GM19324 (cell line): ENCODE results near the gene PTPRM.

Source experiments
- ATAC-seq: cut with Tn5 transposase; IDR thresholded peaks from one replicate; pipeline ENCODE4 v1.9.1; 2021; ENCODE audit warnings: mild to moderate bottlenecking, moderate library complexity; ENCODE audit not compliant: unreplicated experiment, low FRiP score

Gene PTPRM

DNA sequence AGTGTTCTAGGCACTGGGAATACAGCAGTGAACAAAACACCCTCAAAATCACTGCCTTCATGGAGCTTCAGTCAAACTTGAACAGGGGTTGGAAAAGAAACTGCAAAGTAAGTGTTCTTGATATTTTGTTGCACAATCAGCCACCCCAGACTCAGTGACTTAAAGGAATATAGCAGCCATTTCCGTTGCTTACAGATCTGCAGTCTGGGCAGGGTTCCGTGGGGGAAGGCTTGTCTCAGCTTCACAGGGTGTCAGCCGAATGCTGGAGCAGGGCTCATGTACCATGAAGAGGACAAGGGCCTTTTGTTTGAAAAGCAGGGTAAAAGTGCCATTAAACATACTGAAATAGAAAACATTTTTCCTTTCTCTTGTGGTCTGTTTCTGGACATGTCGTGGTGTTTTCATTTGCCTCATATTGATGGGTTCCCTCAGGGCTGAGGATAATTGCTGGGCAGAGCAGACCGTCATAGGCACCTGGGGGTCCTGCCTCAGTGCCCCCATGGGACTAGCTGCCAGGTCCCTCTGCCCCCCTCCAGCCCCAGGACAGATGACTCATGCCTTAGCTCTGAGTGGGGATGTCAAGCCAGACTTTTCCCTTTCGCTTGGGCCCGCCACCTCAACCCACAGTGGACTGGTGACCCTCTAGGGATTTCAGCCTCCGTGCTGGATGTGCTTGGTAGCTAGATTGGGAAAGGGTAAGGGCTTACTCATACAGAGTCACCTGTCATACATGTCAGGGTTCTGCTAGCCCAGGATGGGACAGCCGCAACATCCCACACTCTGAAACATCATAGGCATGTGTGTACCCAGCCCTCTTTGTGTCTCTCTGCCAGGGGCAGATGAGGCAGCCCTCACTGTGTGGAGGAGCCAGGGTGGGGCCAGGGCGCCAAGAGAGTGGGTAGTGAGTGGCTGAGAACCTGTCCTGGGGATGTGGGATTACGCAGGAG lies 96.5 kb downstream of the PTPRM start:
- no peak for ATAC-seq

GRCh38 chr18:7666195-7666776 lies 99.2 kb downstream of the PTPRM start:
- ATAC-seq = no peak

DNA sequence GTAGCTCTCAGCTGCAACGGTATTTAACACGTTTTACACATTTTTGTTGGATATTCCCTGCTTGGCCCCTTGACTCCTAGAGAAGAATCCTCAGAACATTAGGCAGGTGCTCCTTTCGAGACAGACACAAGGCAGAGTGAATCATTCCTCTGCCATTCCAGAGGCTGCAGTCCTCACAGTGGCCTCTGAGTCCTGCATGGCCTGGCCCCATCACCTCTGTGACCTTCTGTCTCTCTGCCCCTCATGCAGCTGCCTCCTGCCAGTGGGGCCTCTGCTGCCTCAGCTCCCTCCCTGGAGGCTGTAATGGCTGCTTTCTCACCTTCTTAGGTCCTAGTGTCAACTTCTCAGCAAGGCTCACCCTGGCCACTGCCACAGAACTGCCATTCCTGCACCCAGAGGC lies 101.3 kb downstream of the PTPRM start:
- no peak for ATAC-seq

DNA sequence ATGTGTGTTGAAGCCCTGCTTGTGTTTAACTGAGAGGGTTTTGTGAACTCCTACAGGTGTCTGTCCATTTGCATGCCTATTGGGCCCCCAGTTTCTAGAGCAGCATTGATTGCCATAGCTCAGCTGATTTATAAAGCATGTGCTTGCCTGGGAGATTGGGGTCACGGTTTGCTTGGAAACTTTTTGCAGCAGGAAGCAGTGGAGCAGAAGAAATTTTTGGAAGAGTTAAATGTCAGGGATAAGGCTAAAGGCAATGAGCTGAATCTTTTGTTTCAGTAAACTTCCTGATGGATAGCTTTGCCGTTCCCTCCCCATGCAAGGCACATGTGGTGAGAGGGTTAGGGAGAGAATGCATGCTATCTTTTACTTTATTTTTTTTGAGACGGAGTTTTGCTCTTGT lies 102.2 kb downstream of the PTPRM start:
- no peak for ATAC-seq

DNA sequence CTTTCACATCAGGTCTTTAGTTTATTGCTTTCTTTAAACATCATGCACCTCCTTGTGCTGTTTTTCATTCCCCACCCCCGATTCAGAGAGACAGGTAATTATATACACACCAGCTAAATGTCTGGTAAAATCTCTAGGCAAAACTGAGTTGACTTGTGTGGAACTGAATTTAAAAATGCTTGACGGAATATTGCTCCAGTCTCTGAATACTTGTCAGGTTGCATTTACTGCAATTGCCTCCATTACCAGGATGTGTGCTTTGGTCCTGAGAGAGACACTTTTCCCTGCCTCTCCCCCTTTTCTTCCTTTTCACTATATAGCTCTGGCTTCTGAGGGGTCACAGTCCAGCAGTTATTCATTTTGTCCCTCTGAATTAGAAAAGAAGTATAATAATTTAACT lies 104.0 kb downstream of the PTPRM start:
- ATAC-seq = no peak

GRCh38 chr18:7676253-7676873 lies 109.2 kb downstream of the PTPRM start:
- no peak for ATAC-seq

DNA sequence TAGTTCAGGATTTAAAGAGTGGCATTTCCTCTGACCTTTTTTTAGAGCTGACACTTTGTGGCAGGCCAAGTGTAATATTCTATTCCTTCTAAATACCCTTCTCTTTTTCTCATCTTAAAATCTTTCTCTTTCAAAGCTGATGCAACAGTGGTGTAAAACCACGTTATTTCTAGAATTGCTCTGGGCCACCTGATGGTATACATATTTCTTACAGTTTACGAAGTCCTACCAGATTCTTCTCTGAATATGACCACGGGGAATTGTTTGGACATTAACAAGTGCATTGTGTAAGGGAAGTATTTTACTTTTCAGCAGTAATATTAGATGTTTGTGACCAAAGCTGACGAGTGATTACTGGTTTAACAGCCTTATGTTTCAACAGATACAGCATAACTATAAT lies 109.9 kb downstream of the PTPRM start:
- ATAC-seq = no peak

DNA sequence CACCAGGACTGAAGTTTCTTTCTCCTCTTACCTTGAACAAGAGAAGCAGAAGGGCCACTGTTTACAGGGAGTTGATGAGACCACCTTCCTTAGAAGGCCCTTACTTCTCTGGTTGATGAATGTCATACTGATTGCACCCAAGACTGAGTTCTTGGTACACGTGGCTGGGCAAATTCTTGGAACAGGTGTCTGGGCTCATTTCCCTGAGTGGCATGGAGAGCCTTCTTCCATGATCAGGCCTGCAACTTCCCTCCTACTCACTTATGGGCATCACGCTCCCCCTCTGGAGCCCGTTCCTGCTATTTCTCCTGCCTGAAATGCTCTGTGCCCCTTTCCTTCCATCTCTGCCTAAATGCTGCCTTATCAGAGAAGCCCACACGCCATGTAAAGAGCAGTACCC lies 110.3 kb downstream of the PTPRM start:
- no peak for ATAC-seq

- no peak for ATAC-seq
These were observed 111.3 kb downstream of the PTPRM start for GRCh38 chr18:7678389-7678788.

DNA sequence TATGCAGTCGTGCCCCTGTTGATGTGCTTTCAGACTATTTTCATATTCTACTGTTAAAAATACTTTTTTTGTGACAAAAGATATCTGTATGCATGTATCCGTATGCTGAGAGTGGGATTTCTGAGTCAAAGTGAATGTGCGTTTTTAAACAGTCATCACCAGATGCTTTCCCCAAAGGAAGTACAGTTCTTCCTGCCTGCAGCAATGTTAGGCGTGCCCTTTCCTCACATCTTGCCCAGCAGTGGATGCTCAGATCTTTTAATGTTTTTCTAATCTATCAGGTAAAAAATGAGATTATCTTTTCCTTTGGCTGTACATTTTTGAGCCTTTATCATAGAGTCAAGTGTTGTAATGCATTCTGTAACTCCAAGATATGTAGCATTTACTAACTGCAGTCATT lies 111.7 kb downstream of the PTPRM start:
- no peak for ATAC-seq

GRCh38 chr18:7681298-7681697 lies 114.2 kb downstream of the PTPRM start:
- no peak for ATAC-seq

- no peak for ATAC-seq
These were observed 115.2 kb downstream of the PTPRM start for GRCh38 chr18:7682321-7682720.

DNA sequence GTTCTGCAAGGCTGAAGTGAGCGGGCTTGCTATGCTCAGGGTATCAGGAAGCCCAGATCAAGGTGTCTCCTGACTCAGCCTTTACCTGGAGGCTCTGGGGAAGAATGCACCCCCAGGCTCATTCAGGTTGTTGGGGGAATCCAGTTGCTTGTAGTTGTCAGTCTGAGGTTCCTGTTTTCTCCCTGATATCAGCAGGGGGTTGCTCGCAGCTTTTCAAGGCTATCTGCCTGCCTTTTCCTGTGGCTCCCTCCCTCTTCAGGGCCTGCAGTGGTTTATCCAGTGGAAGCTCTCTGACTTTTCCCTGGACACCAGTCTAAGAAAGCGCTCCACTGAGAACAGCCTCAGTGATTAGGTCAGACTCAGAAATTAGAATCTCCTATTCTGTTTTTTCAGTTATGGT lies 116.6 kb downstream of the PTPRM start:
- no peak for ATAC-seq

DNA sequence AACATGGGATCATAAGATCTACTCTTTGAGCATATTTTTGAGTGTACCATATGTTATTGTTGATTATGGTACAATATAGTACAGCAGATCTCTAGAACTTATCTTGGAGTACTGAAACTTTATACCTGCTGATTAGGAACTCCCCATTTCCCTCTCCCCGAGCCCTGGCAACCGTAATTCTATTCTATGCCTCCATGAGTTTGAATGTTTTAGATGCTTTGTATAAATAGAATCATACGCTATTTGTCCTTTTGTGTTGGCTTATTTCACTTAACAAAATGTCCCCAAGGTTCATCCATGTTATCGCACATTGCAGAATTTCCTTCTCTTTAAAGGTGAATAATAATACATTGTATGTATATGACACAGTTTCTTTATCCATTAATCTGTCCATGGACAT lies 117.2 kb downstream of the PTPRM start:
- ATAC-seq = no peak

GRCh38 chr18:7684966-7685365 lies 117.8 kb downstream of the PTPRM start:
- ATAC-seq = no peak

DNA sequence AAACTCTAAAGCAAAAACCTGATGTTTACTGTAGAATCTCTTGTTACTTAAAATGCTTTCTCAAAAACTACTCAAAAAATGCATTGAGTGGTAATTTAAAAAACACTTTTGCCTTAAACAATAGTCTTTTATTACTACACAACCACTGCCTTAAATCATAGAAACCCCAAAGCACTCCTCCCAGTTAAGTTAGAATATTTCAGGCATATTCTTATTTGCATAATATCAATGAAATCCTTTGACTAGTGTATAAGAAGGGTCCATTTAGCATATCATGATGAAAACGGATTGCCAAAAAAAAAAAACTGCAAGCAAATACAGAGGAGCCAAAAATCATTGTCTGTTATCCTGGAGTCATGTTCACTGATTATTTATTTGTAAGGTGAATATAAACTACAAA lies 119.2 kb downstream of the PTPRM start:
- ATAC-seq = no peak

DNA sequence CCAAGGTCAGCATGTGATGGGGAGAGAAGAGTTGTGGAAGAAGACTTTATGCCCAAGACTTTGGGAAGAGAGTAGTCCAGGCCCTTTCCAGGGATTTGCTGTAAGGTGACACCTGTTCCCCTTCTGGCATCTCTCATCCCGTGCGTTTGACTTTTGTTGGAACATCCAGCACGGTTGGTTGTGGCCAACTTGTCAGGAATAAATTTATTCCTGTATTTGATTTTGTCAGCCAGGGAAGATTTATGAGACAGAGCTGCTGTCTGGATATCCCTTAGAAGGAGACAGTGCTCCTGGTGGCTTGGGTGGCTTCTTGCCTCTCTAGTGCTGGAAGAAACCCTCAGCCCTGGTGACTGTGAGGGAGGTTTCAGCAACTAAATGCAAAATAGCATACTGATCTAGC lies 121.5 kb downstream of the PTPRM start:
- ATAC-seq = no peak

GRCh38 chr18:7691206-7691605 lies 124.1 kb downstream of the PTPRM start:
- no peak for ATAC-seq

GRCh38 chr18:7696780-7697179 lies 129.7 kb downstream of the PTPRM start:
- ATAC-seq = no peak

GRCh38 chr18:7697306-7697705 lies 130.2 kb downstream of the PTPRM start:
- ATAC-seq = no peak

DNA sequence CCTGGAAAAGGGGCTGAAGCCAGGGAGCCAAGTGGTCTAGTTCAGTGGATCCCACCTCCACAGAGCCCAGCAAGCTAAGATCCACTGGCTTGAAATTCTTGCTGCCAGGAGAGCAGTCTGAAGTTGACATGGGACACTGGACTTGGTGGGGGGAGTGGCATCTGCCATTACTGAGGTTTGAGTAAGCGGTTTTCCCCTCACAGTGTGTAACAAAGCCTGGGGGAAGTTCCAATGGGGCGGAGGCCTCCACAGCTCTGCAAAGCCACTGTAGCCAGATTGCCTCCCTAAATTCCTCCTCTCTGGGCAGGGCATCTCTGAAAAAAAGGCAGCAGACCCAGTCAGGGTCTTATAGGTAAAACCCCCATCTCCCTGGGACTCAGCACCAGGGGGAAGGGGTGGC lies 144.4 kb downstream of the PTPRM start:
- no peak for ATAC-seq

DNA sequence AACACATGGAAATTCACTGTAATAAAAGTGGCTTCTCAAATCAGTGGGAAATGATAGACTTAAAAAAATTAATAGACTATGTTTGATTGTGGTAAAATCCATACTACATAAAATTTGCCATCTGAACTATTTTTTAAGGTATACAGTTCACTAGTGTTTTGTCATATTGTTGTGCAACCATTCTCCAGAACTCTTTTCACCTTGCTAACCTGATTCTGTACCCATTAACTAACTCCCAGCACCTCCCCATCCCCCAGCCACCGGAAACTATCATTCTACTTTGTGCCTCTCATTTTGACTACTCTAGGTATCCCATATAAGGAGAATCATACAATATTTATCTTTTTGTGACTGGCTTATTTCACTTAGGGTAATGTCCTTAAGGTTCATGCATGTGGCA lies 153.3 kb downstream of the PTPRM start:
- no peak for ATAC-seq
